ENCODE data around the gene FOXC2. TPM values are rescaled to one million over a fixed set of nuclear protein-coding genes. Genes with fewer than 3 reads are reported as not detected.
"Not testable (repeated sequence)": the region's sequence is repeated elsewhere in the genome, so short reads cannot be mapped to it uniquely, and the experiment has no call there.

The FOXC2 gene
- polyA plus RNA-seq, 1 of the 3 experiments (the other 2 are of a cell fraction) = 1.3 TPM

DNA sequence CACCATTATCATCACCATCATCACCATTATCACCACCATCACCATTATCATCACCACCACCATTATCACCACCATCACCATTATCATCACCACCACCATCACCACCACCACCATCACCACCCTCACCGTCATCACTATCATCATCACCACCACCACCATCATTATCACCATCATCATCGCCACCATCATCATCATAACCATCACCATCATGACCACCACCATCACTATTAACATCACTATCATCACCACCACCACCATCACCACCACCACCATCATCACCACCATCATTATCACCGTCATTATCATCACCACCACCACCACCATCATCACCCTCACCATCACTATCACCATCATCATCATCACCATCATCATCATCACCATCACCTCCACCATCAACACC is 20.9 kb downstream of the FOXC2 start:
- H2AFZ ChIP-seq (ENCODE audit: low read depth) = no peak overlapping the region
- H3K9ac ChIP-seq = no peak overlapping the region
- H3K4me2 ChIP-seq = no peak overlapping the region
- H3K9me2 ChIP-seq = no peaks in the 10 kb centered on the region
- DNase-seq = no peak
- H3K27me3 ChIP-seq (ENCODE audit: insufficient read depth) = no peaks in the 10 kb centered on the region
- no peak overlapping the region; a peak in 1 of 4 replicates for H3K27ac ChIP-seq (ENCODE audit: low read depth in 2 of 2, low read length in 1 of 2)
- peaks cover 17% of the 10 kb centered on the region for H3K79me2 ChIP-seq (ENCODE audit: insufficient read depth)
- H4K20me1 ChIP-seq (ENCODE audit: insufficient read depth) = no peaks in the 10 kb centered on the region
- peaks cover 41% of the 10 kb centered on the region for H3F3A ChIP-seq (replicated peaks; ENCODE audit: insufficient read depth)
- no peak overlapping the region for H3K4me3 ChIP-seq (ENCODE audit: low read depth in 2 of 2, low read length in 1 of 2)
- 56% methylated on average over 3 of the region's 3 CpGs for WGBS (ENCODE audit: low lambda C conversion rate)
- H3K9me3 ChIP-seq = no peaks in the 10 kb centered on the region
- TF ChIP-seq RAD21 (IDR thresholded peaks at IDR 0.05; ENCODE audit: low read length) = no peak
- TF ChIP-seq, protein P1, sequence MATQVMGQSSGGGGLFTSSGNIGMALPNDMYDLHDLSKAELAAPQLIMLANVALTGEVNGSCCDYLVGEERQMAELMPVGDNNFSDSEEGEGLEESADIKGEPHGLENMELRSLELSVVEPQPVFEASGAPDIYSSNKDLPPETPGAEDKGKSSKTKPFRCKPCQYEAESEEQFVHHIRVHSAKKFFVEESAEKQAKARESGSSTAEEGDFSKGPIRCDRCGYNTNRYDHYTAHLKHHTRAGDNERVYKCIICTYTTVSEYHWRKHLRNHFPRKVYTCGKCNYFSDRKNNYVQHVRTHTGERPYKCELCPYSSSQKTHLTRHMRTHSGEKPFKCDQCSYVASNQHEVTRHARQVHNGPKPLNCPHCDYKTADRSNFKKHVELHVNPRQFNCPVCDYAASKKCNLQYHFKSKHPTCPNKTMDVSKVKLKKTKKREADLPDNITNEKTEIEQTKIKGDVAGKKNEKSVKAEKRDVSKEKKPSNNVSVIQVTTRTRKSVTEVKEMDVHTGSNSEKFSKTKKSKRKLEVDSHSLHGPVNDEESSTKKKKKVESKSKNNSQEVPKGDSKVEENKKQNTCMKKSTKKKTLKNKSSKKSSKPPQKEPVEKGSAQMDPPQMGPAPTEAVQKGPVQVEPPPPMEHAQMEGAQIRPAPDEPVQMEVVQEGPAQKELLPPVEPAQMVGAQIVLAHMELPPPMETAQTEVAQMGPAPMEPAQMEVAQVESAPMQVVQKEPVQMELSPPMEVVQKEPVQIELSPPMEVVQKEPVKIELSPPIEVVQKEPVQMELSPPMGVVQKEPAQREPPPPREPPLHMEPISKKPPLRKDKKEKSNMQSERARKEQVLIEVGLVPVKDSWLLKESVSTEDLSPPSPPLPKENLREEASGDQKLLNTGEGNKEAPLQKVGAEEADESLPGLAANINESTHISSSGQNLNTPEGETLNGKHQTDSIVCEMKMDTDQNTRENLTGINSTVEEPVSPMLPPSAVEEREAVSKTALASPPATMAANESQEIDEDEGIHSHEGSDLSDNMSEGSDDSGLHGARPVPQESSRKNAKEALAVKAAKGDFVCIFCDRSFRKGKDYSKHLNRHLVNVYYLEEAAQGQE (IDR thresholded peaks at IDR 0.05; ENCODE audit: low read depth, low read length) = no peak
- no peak for TF ChIP-seq ELF1 (IDR thresholded peaks at IDR 0.05)
- TF ChIP-seq NRF1 (IDR thresholded peaks at IDR 0.05; ENCODE audit: low read depth, low read length) = no peak
- TF ChIP-seq TCF12 (IDR thresholded peaks at IDR 0.05) = no peak
- TF ChIP-seq, protein P2, sequence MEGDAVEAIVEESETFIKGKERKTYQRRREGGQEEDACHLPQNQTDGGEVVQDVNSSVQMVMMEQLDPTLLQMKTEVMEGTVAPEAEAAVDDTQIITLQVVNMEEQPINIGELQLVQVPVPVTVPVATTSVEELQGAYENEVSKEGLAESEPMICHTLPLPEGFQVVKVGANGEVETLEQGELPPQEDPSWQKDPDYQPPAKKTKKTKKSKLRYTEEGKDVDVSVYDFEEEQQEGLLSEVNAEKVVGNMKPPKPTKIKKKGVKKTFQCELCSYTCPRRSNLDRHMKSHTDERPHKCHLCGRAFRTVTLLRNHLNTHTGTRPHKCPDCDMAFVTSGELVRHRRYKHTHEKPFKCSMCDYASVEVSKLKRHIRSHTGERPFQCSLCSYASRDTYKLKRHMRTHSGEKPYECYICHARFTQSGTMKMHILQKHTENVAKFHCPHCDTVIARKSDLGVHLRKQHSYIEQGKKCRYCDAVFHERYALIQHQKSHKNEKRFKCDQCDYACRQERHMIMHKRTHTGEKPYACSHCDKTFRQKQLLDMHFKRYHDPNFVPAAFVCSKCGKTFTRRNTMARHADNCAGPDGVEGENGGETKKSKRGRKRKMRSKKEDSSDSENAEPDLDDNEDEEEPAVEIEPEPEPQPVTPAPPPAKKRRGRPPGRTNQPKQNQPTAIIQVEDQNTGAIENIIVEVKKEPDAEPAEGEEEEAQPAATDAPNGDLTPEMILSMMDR (IDR thresholded peaks at IDR 0.05) = no peak
- no peak for TF ChIP-seq MEF2A (IDR thresholded peaks at IDR 0.05; ENCODE audit: borderline replicate concordance, low read depth)
- POLR2A ChIA-PET = no interaction called here
- H3K36me3 ChIP-seq (replicated peaks in 1 of 2; ENCODE audit: control insufficient read depth in 1 of 2, insufficient read depth in 2 of 2, low read length in 1 of 2) = no peaks in the 10 kb centered on the region
- CTCF ChIA-PET = no interaction called here
- peaks cover 0 to 40% of the 10 kb centered on the region in 2 experiments; a peak in 2 of 4 replicates for H3K4me1 ChIP-seq (ENCODE audit: control insufficient read depth in 1 of 2, insufficient read depth in 2 of 2, low read depth in 1 of 2, low read length in 1 of 2)

DNA sequence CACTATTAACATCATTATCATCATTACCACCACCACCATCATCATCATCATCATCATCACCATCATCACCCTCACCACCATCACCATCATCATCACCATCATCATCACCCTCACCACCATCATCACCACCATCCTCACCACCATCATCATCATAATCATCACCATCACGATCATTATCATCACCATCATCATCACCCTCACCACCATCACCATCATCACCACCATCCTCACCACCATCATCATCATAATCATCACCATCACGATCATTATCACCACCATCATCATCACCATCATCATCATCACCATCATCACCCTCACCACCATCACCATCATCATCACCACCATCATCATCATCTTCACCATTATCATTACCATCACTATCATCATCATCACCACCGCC is 21.3 kb downstream of the FOXC2 start:
- H3K27ac ChIP-seq (ENCODE audit: low read depth in 2 of 2, low read length in 1 of 2); H3K4me3 ChIP-seq (ENCODE audit: low read depth in 2 of 2, low read length in 1 of 2); H3K36me3 ChIP-seq (replicated peaks in 1 of 2; ENCODE audit: control insufficient read depth in 1 of 2, insufficient read depth in 2 of 2, low read length in 1 of 2); H4K20me1 ChIP-seq (ENCODE audit: insufficient read depth); H3K9me2 ChIP-seq; CTCF ChIA-PET; DNase-seq; H3K4me2 ChIP-seq; H2AFZ ChIP-seq (ENCODE audit: low read depth); H3K9ac ChIP-seq; POLR2A ChIA-PET; H3K9me3 ChIP-seq; H3K27me3 ChIP-seq (ENCODE audit: insufficient read depth): not testable (repeated sequence)
- H3K79me2 ChIP-seq (ENCODE audit: insufficient read depth) = peaks cover 14% of the 10 kb centered on the region; the same call in 1 of the 2 replicates
- WGBS (ENCODE audit: low lambda C conversion rate) = 34% methylated on average over 3 of the region's 3 CpGs
- peaks cover 39% of the 10 kb centered on the region for H3F3A ChIP-seq (replicated peaks; ENCODE audit: insufficient read depth)
- H3K4me1 ChIP-seq (ENCODE audit: control insufficient read depth in 1 of 2, insufficient read depth in 2 of 2, low read depth in 1 of 2, low read length in 1 of 2) = peaks cover 0 to 40% of the 10 kb centered on the region in 2 experiments; a peak in 2 of 4 replicates

All from SK-N-SH (cell line).